Heart left ventricle (tissue), 13 donors: ENCODE data around the gene FBXO33.

Experiments
- POLR2A ChIP-seq, 2 donors: fragments of 450-650 bp; IDR thresholded peaks; one replicate each; pipeline ENCODE4 v1.6.1; 2017; ENCODE audit warnings: antibody characterized with exemption in 2 of 2, mild to moderate bottlenecking in 2 of 2, moderate library complexity in 2 of 2
- TF ChIP-seq, protein P1 (sequence below), 12 donors: fragments of 200-600 bp; sonication (generic) in 4 of 12; IDR thresholded peaks; one replicate each; pipeline versions ENCODE4 v1.5.0 to v1.8.0; 2018 to 2022; ENCODE audit warnings: antibody characterized with exemption in 12 of 12, mild to moderate bottlenecking in 5 of 12
- donor health status: ischemic (EF 13 %, LVEDD 7.1; RV severe dilation, severe dysfunction).
- donor health status: DM: no; HTN: yes; CAD: no.
- donor health status: DM: no; HTN: no; CAD: no.
- donor health status: ischemic (EF 25% LVEDD 6.9; RV normal size, moderate dysfunction).
- donor health status: ischemic (EF 25% LVEDD 5.7; RV mildly dilated, moderate dysfunction).
- donor health status: ischemic (EF 35%, LVEDD 5.7; RV mildly dilated, moderate dysfunction).
- donor health status: nonischemic (EF 11% LVEDD 7.7; RV severe dilation, severe dysfunction).
- donor health status: DM: yes; HTN: yes; CAD: no.
- donor health status: PGD.
- donor health status: ischemic (EF 29% LVEDD 5.4; RV normal size, mild dysfunction).
- donor health status: nonischemic (EF 23%, LVEDD 6.1; RV moderate dilation, normal function).

DNA sequence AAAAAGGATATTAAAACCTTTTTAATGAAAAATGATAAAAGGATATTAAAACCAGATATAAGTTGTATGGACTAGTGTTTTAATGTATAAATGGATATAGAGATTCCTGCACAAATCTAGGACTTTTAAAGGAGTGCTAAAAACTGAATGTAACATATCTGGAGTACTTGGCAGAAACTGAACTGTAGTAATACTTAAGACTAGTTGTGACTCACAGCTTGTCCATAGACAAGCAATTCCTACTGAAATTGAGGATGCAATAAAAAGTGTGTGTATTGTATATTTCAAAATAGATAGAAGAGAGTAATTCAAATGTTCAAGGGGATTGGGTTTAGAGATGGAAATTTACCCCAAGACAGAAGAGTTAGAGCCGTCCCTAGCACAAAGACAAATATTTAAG lies 59.6 kb downstream of the FBXO33 start:
- TF ChIP-seq POLR2A (IDR thresholded peaks at IDR 0.05): no peak
- TF ChIP-seq, protein P1, sequence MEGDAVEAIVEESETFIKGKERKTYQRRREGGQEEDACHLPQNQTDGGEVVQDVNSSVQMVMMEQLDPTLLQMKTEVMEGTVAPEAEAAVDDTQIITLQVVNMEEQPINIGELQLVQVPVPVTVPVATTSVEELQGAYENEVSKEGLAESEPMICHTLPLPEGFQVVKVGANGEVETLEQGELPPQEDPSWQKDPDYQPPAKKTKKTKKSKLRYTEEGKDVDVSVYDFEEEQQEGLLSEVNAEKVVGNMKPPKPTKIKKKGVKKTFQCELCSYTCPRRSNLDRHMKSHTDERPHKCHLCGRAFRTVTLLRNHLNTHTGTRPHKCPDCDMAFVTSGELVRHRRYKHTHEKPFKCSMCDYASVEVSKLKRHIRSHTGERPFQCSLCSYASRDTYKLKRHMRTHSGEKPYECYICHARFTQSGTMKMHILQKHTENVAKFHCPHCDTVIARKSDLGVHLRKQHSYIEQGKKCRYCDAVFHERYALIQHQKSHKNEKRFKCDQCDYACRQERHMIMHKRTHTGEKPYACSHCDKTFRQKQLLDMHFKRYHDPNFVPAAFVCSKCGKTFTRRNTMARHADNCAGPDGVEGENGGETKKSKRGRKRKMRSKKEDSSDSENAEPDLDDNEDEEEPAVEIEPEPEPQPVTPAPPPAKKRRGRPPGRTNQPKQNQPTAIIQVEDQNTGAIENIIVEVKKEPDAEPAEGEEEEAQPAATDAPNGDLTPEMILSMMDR (IDR thresholded peaks at IDR 0.05): no peak
